ENCODE results near the gene ATP7B.

ATP7B gene

DNA sequence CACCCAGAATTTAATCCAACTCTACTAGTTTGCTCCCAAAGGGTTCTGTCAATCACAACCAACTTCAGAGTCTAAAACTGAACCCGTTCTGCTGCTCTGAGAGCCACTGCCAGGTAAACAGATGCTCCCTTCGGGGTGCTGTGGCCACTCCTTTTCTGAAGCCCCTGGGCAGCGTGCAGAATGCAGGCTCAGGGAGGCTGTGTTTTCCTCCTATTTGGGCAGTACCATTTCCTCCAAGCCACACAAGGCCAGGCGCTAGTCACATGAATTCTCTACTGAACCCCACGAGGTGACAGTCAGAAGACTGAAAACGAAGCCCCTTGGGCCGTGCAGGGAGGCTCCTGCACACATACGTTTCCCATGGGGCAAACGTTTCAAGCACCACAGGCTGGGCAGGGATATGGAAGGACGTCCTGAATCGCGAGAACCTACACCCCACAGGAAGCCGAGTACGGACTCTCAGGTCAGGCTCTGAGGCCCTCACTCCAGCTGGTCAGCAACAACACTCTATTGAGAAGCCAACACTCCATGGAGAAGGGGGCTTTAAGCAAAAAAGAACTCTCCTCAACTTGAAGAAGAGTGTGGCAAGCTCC is 77.7 kb downstream of the ATP7B start:
- ATAC-seq (ENCODE audit: low read depth) (no peak), DNase-seq (ENCODE audit: low spot score) (no peak)
- Histone ChIP-seq H3K27me3 (ENCODE audit: insufficient read depth, poor library complexity, severe bottlenecking) (no peaks in the 10 kb centered on the region), H3K36me3 (ENCODE audit: low read depth) (no peaks in the 10 kb centered on the region), H3K4me3 (ENCODE audit: severe bottlenecking) (no peak overlapping the region), H3K9me3 (ENCODE audit: severe bottlenecking) (no peaks in the 10 kb centered on the region), H3K27ac (ENCODE audit: poor library complexity, severe bottlenecking) (no peak overlapping the region), H3K4me1 (ENCODE audit: insufficient read depth, poor library complexity, severe bottlenecking) (no peaks in the 10 kb centered on the region)
- TF ChIP-seq, protein P1, sequence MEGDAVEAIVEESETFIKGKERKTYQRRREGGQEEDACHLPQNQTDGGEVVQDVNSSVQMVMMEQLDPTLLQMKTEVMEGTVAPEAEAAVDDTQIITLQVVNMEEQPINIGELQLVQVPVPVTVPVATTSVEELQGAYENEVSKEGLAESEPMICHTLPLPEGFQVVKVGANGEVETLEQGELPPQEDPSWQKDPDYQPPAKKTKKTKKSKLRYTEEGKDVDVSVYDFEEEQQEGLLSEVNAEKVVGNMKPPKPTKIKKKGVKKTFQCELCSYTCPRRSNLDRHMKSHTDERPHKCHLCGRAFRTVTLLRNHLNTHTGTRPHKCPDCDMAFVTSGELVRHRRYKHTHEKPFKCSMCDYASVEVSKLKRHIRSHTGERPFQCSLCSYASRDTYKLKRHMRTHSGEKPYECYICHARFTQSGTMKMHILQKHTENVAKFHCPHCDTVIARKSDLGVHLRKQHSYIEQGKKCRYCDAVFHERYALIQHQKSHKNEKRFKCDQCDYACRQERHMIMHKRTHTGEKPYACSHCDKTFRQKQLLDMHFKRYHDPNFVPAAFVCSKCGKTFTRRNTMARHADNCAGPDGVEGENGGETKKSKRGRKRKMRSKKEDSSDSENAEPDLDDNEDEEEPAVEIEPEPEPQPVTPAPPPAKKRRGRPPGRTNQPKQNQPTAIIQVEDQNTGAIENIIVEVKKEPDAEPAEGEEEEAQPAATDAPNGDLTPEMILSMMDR (IDR thresholded peaks at IDR 0.05; ENCODE audit: poor library complexity, severe bottlenecking): no peak

DNA sequence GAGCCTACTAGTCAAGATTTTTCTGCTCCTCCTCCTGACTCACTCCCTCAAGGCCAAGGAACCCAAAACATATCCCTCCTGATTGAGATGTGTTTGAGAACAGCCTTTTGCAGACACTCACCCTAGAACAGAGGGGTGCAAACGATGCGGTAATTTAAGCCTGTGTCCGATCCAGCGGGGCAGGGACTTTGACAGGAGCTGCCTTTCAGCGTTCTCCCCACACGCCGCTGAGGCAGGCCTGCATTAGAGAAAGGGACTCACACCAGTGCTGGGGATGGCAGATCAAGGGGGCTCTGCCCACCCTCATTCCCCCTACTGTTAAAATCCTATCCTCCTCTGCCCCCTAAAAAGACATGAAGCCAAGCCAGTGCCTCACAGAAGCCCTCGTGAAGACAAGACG is 79.0 kb downstream of the ATP7B start:
- no peak for DNase-seq (ENCODE audit: low spot score)
- Histone ChIP-seq H3K4me1 (ENCODE audit: insufficient read depth, poor library complexity, severe bottlenecking) (no peaks in the 10 kb centered on the region), H3K9me3 (ENCODE audit: severe bottlenecking) (no peaks in the 10 kb centered on the region), H3K27me3 (ENCODE audit: insufficient read depth, poor library complexity, severe bottlenecking) (no peaks in the 10 kb centered on the region), H3K36me3 (ENCODE audit: low read depth) (no peaks in the 10 kb centered on the region), H3K27ac (ENCODE audit: poor library complexity, severe bottlenecking) (no peak overlapping the region), H3K4me3 (ENCODE audit: severe bottlenecking) (no peak overlapping the region)
- no peak for ATAC-seq (ENCODE audit: low read depth)
- TF ChIP-seq, protein P1 (IDR thresholded peaks at IDR 0.05; ENCODE audit: poor library complexity, severe bottlenecking): no peak

DNA sequence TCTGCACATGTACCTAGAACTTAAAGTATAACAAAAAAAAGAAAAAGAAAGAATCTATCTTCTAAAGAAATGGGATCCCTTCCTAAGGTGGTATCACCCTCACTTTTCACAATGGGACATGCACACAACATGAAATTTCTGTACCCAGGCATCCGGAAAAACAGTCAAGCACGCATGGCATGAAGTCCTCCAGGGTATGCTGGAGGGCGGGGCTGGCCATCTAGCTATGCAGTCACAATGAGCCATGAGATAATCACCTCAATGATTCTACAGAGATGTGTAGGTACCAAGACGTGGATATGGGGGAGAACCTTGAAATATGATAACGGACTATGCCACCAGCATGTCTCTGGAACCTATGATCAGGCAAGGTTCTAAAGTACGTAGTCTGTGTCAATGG is 79.6 kb downstream of the ATP7B start:
- no peaks in the 10 kb centered on the region for H3K4me1 ChIP-seq (ENCODE audit: insufficient read depth, poor library complexity, severe bottlenecking)
- H3K4me3 ChIP-seq (ENCODE audit: severe bottlenecking): no peak overlapping the region
- no peak for DNase-seq (ENCODE audit: low spot score)
- TF ChIP-seq, protein P1 (IDR thresholded peaks at IDR 0.05; ENCODE audit: poor library complexity, severe bottlenecking): no peak
- H3K27me3 ChIP-seq (ENCODE audit: insufficient read depth, poor library complexity, severe bottlenecking): no peaks in the 10 kb centered on the region
- ATAC-seq (ENCODE audit: low read depth): no peak
- no peaks in the 10 kb centered on the region for H3K36me3 ChIP-seq (ENCODE audit: low read depth)
- H3K9me3 ChIP-seq (ENCODE audit: severe bottlenecking): no peaks in the 10 kb centered on the region
- H3K27ac ChIP-seq (ENCODE audit: poor library complexity, severe bottlenecking): no peak overlapping the region

DNA sequence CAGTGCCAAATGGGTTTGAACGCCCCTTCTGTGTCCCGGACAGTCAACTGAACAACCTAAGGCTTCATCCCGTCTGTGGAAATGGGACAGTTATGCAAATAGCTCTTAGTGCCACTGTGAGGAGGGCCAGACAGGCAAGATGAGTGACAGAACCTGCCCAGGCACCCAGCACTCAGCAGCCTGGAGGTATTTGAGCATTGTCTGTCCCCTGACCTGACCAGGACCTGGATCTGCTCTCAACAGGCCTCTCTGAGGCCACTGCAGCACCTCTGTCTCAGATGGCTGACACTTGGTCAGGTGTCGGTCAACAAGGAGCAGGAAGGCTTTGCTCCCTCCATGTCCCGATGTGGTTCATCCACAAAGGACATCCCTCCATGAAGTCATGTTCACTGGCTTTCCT is 81.6 kb downstream of the ATP7B start:
- Histone ChIP-seq H3K27ac (ENCODE audit: poor library complexity, severe bottlenecking) (no peak overlapping the region), H3K27me3 (ENCODE audit: insufficient read depth, poor library complexity, severe bottlenecking) (no peaks in the 10 kb centered on the region), H3K4me1 (ENCODE audit: insufficient read depth, poor library complexity, severe bottlenecking) (no peaks in the 10 kb centered on the region), H3K4me3 (ENCODE audit: severe bottlenecking) (no peak overlapping the region), H3K36me3 (ENCODE audit: low read depth) (no peaks in the 10 kb centered on the region), H3K9me3 (ENCODE audit: severe bottlenecking) (no peaks in the 10 kb centered on the region)
- DNase-seq (ENCODE audit: low spot score) (no peak), ATAC-seq (ENCODE audit: low read depth) (no peak)
- TF ChIP-seq, protein P1 (IDR thresholded peaks at IDR 0.05; ENCODE audit: poor library complexity, severe bottlenecking): no peak

DNA sequence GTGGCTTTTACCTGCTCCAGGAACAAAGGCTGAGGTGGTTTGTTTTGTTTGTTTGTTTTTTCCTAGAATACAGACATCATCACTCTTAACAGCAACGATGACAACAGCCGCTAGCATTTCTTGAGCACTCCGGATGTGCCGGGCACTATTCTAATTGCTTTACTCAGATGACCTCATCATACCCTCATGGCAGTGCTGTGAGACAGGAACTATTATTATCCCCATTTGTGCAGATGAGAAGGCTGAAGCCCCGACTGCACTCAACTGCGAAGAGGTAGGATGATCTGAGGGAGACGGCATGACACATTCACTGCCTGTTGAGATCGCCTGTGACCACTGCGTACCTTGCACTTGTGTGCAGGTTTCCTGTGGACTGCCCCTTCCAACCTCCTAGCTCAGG is 83.0 kb downstream of the ATP7B start:
- DNase-seq (ENCODE audit: low spot score): no peak
- no peaks in the 10 kb centered on the region for H3K4me1 ChIP-seq (ENCODE audit: insufficient read depth, poor library complexity, severe bottlenecking)
- no peak for ATAC-seq (ENCODE audit: low read depth)
- no peak overlapping the region for H3K4me3 ChIP-seq (ENCODE audit: severe bottlenecking)
- no peaks in the 10 kb centered on the region for H3K9me3 ChIP-seq (ENCODE audit: severe bottlenecking)
- no peaks in the 10 kb centered on the region for H3K36me3 ChIP-seq (ENCODE audit: low read depth)
- H3K27me3 ChIP-seq (ENCODE audit: insufficient read depth, poor library complexity, severe bottlenecking): no peaks in the 10 kb centered on the region
- H3K27ac ChIP-seq (ENCODE audit: poor library complexity, severe bottlenecking): no peak overlapping the region
- TF ChIP-seq, protein P1 (IDR thresholded peaks at IDR 0.05; ENCODE audit: poor library complexity, severe bottlenecking): no peak
